Keratinocyte (primary cell): Measurements from ENCODE around the gene CNTROB.

Source experiments
- EZH2 ChIP-seq: IDR thresholded peaks from one replicate; pipeline ENCODE4 v1.6.1; 2012; ENCODE audit warnings: inconsistent platforms, mild to moderate bottlenecking, low read length, moderate library complexity
- TF ChIP-seq, protein P1 (sequence below), 3 experiments: IDR thresholded peaks in 1 of 3; conservative IDR thresholded peaks in 1 of 3; optimal IDR thresholded peaks in 1 of 3; 2 replicates in 2 of 3; 3 replicates in 1 of 3; pipeline versions ENCODE3 to v1.5.1; 2011; ENCODE audit warnings: low read length in 3 of 3, mild to moderate bottlenecking in 3 of 3, moderate library complexity in 2 of 3, control low read depth in 1 of 3, inconsistent platforms in 1 of 3; ENCODE audit not compliant: insufficient read depth in 2 of 3; ENCODE audit errors: extremely low read depth in 1 of 3

DNA sequence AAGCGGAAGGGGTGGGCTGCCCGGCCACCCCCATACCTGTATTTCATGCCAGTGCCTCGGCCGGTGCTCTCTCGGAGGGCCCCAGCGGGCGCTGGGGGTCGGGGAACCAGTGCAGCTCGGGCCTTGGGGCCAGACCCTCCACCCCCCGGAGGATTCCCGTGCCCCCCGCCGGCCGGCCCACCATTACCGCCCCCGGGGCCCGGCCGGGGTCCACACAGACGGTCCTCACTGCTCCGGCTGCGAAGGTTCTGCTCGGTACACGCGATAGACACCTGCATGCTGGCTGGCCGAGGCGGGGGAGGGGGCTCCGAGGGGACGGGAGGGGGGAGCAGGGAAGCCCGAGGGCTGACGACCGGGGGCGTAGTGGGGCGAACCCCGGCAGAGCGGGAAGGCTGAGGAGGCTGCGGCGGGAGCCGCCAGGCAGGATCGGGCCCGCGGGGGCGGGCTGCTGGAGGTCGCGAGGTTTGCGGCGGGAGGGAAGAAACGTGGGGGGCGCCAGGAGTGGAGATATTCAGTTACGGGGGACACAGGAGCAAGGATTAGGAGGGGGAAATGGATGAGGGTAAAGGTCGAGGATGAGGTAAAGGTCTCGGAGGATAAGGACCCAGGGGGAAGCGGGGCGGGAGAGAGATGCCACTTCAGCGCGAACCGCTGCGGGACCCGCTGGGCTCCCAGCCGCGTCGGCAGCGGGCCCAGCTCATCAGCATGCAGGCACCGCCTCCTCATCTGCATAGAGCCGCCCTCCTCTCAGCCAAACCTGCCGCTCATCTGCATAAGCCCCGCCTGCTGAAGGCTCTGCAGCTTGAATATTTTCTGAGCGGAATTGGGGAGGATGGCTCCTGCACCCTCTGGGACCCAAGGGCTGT lies 2.6 kb upstream of the CNTROB start, which contains the start of gene KCNAB3:
- TF ChIP-seq, protein P1, sequence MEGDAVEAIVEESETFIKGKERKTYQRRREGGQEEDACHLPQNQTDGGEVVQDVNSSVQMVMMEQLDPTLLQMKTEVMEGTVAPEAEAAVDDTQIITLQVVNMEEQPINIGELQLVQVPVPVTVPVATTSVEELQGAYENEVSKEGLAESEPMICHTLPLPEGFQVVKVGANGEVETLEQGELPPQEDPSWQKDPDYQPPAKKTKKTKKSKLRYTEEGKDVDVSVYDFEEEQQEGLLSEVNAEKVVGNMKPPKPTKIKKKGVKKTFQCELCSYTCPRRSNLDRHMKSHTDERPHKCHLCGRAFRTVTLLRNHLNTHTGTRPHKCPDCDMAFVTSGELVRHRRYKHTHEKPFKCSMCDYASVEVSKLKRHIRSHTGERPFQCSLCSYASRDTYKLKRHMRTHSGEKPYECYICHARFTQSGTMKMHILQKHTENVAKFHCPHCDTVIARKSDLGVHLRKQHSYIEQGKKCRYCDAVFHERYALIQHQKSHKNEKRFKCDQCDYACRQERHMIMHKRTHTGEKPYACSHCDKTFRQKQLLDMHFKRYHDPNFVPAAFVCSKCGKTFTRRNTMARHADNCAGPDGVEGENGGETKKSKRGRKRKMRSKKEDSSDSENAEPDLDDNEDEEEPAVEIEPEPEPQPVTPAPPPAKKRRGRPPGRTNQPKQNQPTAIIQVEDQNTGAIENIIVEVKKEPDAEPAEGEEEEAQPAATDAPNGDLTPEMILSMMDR (optimal IDR thresholded peaks at IDR 0.05 in 1 of 3, IDR thresholded peaks at IDR 0.05 in 1 of 3, conservative IDR thresholded peaks at IDR 0.05 in 1 of 3; ENCODE audit: extremely low read depth in 1 of 3, insufficient read depth in 2 of 3, low read length in 3 of 3), result no peak
- TF ChIP-seq EZH2, result no peak
